ENCODE results near the gene FAM76A.
"Not testable (repeated sequence)": the region's sequence is repeated elsewhere in the genome, so short reads cannot be mapped to it uniquely, and the experiment has no call there.

GRCh38 chr1:27680225-27680791 is 45.5 kb upstream of the FAM76A start:
- TF ChIP-seq POLR2A, POLR2AphosphoS5 (IDR thresholded peaks at IDR 0.05; ENCODE audit: low read depth, low read length): not testable (repeated sequence)

Data from GM12891 (cell line).